Measurements from ENCODE around the gene CARD9.

DNA sequence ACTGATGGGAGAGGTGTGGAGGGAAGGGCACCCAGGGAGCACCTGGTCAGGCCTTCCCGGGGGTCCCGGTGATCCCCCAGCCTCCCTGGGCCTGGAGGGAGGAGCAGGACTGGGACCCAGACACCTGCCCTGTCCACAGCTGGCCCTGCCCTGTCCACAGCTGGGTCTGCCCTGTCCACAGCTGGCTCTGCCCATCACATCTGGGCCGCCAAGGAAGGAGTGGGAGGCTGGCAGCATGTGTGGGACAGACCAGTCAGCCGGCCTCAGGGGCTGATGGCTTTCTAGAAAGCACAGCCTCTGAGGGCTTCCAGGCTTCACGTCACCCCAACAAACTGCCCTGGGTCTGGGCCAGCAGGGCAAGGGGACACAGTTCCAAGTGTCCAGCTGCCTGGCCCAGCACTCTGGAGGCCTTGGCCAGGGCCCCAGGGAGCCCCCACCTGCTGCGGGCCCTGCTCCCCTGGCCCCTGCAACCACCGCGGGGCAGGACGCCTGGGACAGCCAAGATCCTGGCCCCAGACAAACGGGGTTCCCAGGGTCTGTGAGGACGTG, 22.1 kb downstream of the CARD9 start:
- TF ChIP-seq EZH2 (IDR thresholded peaks at IDR 0.05) = no peak
- no peak for TF ChIP-seq EZH2phosphoT487 (IDR thresholded peaks at IDR 0.05)
- TF ChIP-seq, protein P1, sequence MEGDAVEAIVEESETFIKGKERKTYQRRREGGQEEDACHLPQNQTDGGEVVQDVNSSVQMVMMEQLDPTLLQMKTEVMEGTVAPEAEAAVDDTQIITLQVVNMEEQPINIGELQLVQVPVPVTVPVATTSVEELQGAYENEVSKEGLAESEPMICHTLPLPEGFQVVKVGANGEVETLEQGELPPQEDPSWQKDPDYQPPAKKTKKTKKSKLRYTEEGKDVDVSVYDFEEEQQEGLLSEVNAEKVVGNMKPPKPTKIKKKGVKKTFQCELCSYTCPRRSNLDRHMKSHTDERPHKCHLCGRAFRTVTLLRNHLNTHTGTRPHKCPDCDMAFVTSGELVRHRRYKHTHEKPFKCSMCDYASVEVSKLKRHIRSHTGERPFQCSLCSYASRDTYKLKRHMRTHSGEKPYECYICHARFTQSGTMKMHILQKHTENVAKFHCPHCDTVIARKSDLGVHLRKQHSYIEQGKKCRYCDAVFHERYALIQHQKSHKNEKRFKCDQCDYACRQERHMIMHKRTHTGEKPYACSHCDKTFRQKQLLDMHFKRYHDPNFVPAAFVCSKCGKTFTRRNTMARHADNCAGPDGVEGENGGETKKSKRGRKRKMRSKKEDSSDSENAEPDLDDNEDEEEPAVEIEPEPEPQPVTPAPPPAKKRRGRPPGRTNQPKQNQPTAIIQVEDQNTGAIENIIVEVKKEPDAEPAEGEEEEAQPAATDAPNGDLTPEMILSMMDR (IDR thresholded peaks at IDR 0.05) = no peak

Data from neural progenitor cell (in vitro differentiated cells).